Stimulated activated CD8-positive, alpha-beta memory T cell treated with anti-CD3 and anti-CD28 coated beads, Interleukin-15, amount 100 ng/mL, for 1 hour (primary cell): Measurements from ENCODE around the gene DFFA.
"Not testable (repeated sequence)": the region's sequence is repeated elsewhere in the genome, so short reads cannot be mapped to it uniquely, and the experiment has no call there.

ENCODE experiments used
- DNase-seq: peaks from one replicate; pipeline ENCODE4 v3.0.0-alpha.2; 2020; ENCODE audit warnings: low read depth

Gene DFFA

GRCh38 chr1:10506046-10506676 lies 33.8 kb upstream of the DFFA start:
- not testable (repeated sequence) for DNase-seq

GRCh38 chr1:10504249-10504648 lies 31.9 kb upstream of the DFFA start:
- DNase-seq: no peak

DNA sequence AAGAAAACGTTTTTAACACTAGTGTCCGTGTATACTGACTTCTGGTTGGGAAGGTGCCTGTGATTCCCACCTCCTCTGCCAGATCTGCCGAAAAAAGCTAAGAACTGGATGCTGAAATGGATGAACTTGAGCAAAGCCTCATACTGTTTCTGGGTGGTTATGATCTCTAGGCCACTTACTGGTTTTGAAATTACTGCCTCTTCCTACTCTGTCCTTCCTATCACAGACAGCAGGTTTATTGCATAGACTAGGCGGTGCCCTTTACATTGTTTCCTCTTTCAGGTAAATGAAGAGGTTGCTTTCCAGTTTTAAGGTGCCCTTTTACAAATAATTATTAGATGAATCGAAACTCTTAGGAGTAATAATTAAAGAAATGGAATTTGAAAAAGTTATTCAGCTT lies 29.9 kb upstream of the DFFA start:
- no peak for DNase-seq

DNA sequence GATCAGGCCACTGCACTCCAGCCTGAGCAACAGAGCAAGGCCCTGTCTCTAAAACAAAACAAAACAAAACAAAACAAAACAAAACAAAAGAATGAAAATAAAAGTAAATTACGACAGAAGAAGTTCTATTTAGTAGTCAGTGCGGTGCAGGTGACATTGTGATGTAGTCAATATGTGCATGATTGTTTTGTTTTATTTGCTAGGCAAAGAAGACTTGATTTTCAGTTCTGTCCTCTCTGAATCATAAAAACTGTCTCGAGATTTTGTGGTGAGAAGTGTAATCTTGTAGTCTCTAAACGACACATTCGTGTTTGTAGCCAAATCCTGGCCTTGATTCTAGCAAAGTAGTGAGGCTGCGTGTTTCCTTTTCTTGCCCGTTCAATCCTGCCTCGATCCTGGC lies 25.9 kb upstream of the DFFA start:
- DNase-seq: no peak

GRCh38 chr1:10497109-10497508 lies 24.8 kb upstream of the DFFA start:
- DNase-seq: no peak

GRCh38 chr1:10495952-10496351 lies 23.6 kb upstream of the DFFA start:
- DNase-seq: no peak

DNA sequence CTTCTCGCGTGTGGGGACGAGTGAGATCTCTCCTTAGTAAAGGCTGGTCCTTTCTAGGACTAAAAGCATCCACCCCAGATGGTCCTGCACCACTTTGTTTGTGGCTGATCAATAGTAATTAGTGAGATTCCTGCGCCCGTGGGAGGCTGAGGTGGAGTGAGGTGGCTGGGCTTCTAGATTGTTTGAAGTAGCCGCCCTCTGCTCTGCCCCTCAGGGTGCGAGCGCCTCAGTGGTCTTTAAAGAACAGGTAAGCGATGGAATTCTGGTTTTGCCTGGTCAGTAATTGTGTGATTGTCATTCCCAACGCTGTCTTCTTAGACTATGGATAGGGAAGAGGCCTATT lies 23.1 kb upstream of the DFFA start:
- DNase-seq: no peak

GRCh38 chr1:10494754-10495474 lies 22.6 kb upstream of the DFFA start:
- peak; percentile 77 for DNase-seq

GRCh38 chr1:10494418-10494753 lies 22.1 kb upstream of the DFFA start:
- no peak for DNase-seq

DNA sequence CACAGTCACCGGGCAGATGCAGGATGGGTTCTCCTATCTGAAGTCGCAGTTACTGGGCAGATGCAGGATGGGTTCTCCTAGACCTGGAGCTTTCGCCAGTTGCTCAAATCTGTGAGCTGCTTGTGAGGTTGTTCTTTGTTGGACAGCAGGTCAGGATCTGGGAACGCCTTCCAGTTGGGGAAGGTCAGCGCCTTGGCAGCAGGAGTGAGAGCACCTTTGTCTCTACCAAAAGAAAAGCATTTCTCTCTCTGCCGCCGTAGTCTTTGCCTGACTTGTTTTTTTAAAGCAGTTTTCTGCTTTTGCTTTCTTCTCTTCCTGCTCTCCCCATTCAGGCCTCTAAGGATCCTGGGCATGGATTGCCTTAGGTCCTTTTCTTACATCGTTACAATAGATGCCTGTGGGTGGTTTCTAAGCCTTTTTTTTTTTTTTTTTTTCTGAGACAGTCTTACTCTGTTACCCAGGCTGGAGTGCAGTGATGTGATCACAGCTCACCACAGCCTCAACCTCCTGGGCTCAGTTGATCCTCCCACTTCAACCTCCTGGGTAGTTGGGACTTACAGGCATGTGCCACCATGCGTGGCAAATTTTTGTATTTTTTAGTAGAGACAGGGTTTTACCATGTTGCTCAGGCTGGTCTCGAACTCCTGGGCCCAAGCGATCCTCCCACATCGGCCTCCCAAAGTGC lies 18.1 kb upstream of the DFFA start:
- no peak for DNase-seq

DNA sequence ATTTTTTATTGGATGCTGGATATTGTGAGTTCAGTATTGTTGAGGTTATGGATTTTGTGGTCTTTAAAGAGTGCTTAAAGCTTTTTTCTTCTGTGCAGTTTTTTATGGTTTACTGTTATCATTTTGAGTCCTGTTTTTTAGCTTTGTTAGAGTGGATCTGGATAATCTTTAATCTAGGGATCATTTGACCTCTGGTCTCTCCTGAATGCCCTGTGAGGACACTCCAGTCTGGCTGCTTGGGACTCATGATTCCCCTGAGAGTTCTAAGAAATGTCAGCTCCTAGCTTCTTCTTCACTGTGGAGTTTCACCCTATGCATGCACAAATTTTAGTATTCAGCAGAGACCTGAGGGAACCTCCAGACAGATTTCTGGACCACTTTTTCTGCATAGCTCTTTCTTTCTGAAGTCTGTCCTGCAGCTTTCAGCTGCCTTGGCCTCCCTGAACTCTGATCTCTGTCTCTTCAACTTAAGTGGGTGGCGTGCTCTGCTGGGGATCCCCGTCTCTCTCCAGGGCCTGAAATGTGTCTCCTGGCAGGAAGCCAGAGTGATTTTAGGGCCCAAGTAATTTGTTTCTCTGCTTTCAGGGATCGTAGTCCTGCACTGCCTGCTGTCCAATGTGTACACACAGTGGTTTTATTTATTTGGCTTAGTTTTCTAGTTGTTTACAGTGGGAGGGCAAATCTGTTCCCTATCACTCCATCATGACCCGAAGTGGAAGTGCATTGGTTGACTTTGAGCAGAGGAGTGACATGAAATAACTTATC lies 17.1 kb upstream of the DFFA start:
- DNase-seq: no peak

DNA sequence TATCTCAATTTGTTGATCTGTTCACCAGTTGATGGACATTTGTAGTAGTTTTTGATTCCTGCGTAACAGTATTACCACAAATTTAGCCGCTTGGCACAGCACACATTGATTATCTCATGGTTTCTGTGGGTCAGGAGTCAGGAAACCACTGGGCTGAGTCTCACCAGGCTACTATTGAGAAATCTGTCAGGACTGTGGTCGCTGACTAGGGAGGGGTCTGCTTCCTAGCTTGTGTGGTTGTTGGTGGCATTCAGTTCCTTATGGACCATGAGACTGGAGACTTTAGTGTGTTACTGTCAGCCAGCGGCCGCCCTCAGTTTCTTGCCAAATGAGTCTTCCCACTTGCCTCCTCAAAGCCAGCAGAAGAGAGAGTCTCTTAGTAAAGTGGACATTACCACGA lies 12.2 kb upstream of the DFFA start:
- no peak for DNase-seq

- no peak for DNase-seq
Observed at GRCh38 chr1:10480614-10481013, 8.3 kb upstream of the DFFA start.

- DNase-seq: no peak
Observed at GRCh38 chr1:10479296-10479695, 7.0 kb upstream of the DFFA start.

DNA sequence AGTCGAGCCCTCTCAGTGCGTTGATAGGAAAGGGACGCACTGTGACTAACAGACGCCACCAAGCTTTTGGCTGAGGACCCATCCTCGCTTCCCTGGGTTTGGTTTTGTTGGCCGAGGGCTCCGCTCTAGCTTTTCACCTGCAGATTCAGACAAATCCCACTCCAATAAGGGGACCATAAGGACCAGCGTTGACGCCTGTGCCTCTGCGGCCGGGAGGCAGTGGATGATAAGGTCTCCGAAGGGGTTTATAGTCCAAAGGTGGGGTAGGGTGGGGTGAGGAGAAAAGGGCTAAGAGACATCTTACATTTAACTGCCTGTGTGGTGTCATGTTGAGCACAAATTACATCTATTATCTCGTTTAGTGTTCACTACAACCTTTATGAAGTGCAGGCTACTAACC lies 3.2 kb upstream of the DFFA start:
- no peak for DNase-seq

DNA sequence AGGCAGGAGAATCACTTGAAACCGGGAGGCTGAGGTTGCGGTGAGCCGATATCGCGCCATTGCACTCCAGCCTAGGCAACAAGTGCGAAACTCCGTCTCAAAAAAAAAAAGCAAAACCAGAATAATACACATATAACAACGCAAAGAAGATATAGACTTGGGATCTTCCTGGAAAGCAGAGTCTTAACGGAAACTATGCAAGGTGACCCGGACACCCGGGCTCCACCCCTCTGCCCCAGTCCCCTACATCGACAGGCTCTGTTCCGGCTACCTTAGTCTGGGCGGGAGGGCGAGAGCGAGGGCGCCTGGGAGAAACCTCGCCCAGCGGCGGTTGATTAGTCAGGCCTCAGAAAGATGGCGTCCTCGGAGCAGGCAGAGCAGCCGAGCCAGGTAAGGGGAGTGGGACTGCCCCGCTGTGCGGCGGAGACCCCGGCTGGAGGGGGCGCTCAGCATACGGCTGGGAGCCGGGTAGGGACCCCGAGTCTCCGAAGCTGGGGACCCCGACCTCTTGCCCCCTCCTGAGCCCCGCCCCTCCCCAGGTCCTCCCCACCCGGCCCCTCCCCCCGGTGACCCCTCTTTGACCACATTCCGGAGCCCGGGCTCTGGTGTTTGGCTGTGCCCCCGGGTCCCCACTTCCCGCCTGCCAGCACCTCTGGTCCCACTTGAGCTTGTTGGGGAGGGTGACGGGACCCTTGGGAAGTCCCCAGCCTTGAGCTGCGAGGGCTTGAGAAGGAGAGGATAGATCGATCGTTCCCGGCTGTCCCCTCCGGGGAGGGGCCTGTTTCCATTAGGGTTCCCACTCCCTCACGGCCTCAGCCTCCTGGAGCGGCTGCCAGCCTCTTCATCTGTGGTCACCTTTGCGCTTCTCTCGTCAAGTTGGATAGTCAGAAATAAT lies 2.5 kb upstream of the DFFA start, which contains the start of gene PEX14:
TSS of gene PEX14 (plus strand) at position 338 of the 895 bp plus-strand sequence. CDS start at position 355, 17 bp downstream.
- DNase-seq: peak; percentile 67

GRCh38 chr1:10474309-10474612 lies 1.9 kb upstream of the DFFA start:
- DNase-seq: not testable (repeated sequence)

DNA sequence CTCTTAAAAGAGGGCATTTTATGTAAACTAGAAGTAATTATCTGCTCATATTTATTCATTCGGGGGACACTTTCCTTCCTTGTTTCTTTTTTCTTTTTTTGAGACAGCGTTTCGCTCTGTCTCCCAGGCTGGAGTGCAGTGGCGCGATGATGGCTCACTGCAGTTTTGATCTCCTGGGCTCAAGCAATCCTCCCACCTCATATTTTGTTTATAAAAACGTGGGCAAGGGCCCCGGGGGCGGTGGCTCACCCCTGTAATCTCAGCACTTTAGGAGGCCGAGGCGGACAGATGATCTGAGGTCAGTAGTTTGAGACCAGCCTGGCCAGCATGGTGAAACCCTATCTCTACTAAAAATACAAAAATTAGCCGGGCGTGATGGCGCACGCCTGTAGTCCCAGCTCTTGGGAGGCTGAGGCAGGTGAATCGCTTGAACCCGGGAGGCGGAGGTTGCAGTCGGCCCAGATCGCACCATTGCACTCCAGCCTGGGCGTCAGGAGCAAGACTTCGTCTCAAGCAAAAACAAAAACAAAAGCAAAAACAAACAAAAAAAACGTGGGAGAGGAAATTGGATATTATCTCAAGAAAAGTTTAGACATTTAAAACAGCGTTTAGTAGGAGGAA lies 926 bp upstream of the DFFA start:
- no peak for DNase-seq

- DNase-seq: no peak
Observed at GRCh38 chr1:10471411-10472219, 714 bp downstream of the DFFA start.

DNA sequence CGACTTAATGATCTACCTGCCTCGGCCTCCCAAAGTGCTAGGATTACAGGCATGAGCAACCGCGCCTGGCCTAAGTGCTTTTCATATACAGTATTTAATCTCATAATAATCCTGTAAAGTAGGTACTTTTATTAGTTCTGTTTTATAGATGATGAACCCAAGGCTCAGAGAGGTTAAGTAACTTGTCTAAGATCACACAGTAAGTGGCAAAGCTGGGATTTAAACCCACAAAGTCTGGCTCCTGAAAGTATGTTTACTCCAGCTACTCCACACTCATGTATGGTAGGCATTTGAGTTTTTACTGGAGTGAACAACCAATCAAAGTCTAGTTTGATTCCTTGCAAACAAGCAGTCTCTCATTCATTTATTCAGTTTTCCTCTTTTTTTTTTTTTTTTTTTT lies 2.3 kb downstream of the DFFA start:
- DNase-seq: no peak

DNA sequence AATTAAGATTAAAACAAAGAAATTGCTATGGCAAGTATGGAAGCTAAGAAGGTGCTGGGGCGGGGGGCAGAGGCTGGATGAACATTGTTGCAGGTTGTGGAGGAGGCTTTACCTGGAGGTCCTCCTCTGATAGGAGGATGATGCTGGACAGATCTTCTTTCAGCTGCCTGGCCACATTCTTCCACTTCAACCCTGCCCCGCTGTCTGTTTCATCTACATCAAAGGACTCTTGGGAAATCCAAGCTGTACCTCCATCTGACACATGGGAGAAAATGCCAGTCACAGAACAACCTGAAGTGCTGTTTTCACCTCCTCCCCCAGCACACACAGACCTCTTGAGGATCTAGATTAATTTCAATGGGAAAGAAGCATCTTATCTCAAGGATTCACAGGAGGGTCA lies 5.3 kb downstream of the DFFA start:
- DNase-seq: no peak
